Measurements from ENCODE around the gene IL17RE. TPM values are rescaled to one million over a fixed set of nuclear protein-coding genes. Genes with fewer than 3 reads are reported as not detected.
A peak's percentile ranks its signal among the peaks of the same experiment; 100 is the strongest.

IL17RE gene
- total and polyA plus RNA-seq, 9 of the 15 experiments (the other 6 are each of a cell fraction or from before 2014, with no cell fraction given), result 0.32 to 1.9 (median 0.51) TPM; not detected in 4

- 15% methylated on average over 12 of the region's 12 CpGs for WGBS (ENCODE audit: insufficient coverage, low coverage, missing lambda C conversion rate)
- POLR2A ChIA-PET, result interaction anchor here (0.8 to 3.2 kb wide), 10 partner anchors 10 to 379 kb away, joined by 3 to 29 read pairs (median 4); partner anchors contain the start of gene EMC3
- TF ChIP-seq BHLHE40 (IDR thresholded peaks at IDR 0.05; ENCODE audit: low read length), result 0 out of 2 replicates have a peak, but pooled peaks have one; percentile 3
- no peak for TF ChIP-seq ZNF77 (CRISPR knock-in tag; IDR thresholded peaks at IDR 0.05)
- peak; percentile 54; the same call in 1 of the 2 replicates for TF ChIP-seq SOX6 (IDR thresholded peaks at IDR 0.05)
- TF ChIP-seq FOXP1 (CRISPR knock-in tag; IDR thresholded peaks at IDR 0.05), result 0 out of 2 replicates have a peak, but pooled peaks have one; percentile 8
- TF ChIP-seq MTA1 (IDR thresholded peaks at IDR 0.05; ENCODE audit: borderline replicate concordance), result no peak
- no peak for TF ChIP-seq ZSCAN29 (IDR thresholded peaks at IDR 0.05)
- no peak for TF ChIP-seq PHTF2 (CRISPR knock-in tag; IDR thresholded peaks at IDR 0.05)
- no peak for TF ChIP-seq HDAC3 (IDR thresholded peaks at IDR 0.05; ENCODE audit: borderline replicate concordance, partially characterized antibody)
- TF ChIP-seq CHAMP1 (IDR thresholded peaks at IDR 0.05), result no peak
- TF ChIP-seq PBX2 (CRISPR knock-in tag; IDR thresholded peaks at IDR 0.05; ENCODE audit: low read depth), result no peak
- no peak for TF ChIP-seq PBX2 (tag; conservative IDR thresholded peaks at IDR 0.05; ENCODE audit: low read depth)
- TF ChIP-seq TEAD1 (CRISPR knock-in tag; IDR thresholded peaks at IDR 0.05), result 0 out of 4 replicates have a peak, but pooled peaks of 1 of the 2 experiments have one; percentile 44
- TF ChIP-seq ADNP (tag; IDR thresholded peaks at IDR 0.05), result no peak
- TF ChIP-seq L3MBTL2 (IDR thresholded peaks at IDR 0.05), result 0 out of 2 replicates have a peak, but pooled peaks have one; percentile 26
- no peak for TF ChIP-seq SMAD2 (IDR thresholded peaks at IDR 0.05; ENCODE audit: low read depth, low read length)
- TF ChIP-seq CHD1 (IDR thresholded peaks at IDR 0.05; ENCODE audit: low read length), result no peak
- TF ChIP-seq, protein P1, sequence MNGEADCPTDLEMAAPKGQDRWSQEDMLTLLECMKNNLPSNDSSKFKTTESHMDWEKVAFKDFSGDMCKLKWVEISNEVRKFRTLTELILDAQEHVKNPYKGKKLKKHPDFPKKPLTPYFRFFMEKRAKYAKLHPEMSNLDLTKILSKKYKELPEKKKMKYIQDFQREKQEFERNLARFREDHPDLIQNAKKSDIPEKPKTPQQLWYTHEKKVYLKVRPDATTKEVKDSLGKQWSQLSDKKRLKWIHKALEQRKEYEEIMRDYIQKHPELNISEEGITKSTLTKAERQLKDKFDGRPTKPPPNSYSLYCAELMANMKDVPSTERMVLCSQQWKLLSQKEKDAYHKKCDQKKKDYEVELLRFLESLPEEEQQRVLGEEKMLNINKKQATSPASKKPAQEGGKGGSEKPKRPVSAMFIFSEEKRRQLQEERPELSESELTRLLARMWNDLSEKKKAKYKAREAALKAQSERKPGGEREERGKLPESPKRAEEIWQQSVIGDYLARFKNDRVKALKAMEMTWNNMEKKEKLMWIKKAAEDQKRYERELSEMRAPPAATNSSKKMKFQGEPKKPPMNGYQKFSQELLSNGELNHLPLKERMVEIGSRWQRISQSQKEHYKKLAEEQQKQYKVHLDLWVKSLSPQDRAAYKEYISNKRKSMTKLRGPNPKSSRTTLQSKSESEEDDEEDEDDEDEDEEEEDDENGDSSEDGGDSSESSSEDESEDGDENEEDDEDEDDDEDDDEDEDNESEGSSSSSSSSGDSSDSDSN (IDR thresholded peaks at IDR 0.05; ENCODE audit: borderline replicate concordance in 1 of 2, low read depth in 2 of 2, low read length in 2 of 2), result no peak
Observed at GRCh38 chr3:9955067-9955502, 52.4 kb downstream of the IL17RE start.

More at GRCh38 chr3:9955067-9955502, 52.4 kb downstream of the IL17RE start:
- no peaks in the 10 kb centered on the region for H4K20me1 ChIP-seq (replicated peaks; ENCODE audit: control insufficient read depth, insufficient read depth, low read length)
- H3K79me2 ChIP-seq (ENCODE audit: control insufficient read depth, insufficient read depth, low read length), result no peaks in the 10 kb centered on the region
- H3K27me3 ChIP-seq (ENCODE audit: control insufficient read depth in 2 of 2, insufficient read depth in 2 of 2, low read length in 2 of 2), result no peaks in the 10 kb centered on the region
- H2AFZ ChIP-seq (ENCODE audit: low read depth, low read length), result no peak overlapping the region
- H3K9ac ChIP-seq (ENCODE audit: insufficient read depth in 1 of 2, low read depth in 2 of 2, low read length in 2 of 2), result peak overlapping the region in 1 of 2 experiments; percentile 69; a peak in 1 of 4 replicates
- CTCF ChIA-PET (ENCODE audit: low intra/inter-chr PET ratio), result no interaction called here
- peaks cover 27% of the 10 kb centered on the region in 2 experiments for H3K4me1 ChIP-seq (replicated peaks in 1 of 2; ENCODE audit: control insufficient read depth in 2 of 2, insufficient read depth in 2 of 2, low read length in 2 of 2)
- no peak overlapping the region for H3K4me3 ChIP-seq
- H3K9me1 ChIP-seq (ENCODE audit: control insufficient read depth, insufficient read depth, low read length), result no peaks in the 10 kb centered on the region
- peak overlapping the region; percentile 28; the same call in 1 of the 2 replicates for H3K4me2 ChIP-seq (ENCODE audit: insufficient read depth, low read length)
- in situ Hi-C loops (cut with MboI) (no loop called here), intact Hi-C loops (cut with micrococcal nuclease) (no loop called here)
- DNase-seq (ENCODE audit: extremely low read depth in 1 of 4, low spot score in 3 of 4) (peak in 2 of 4 experiments; percentile 65 to 70), FAIRE-seq (peak; percentile 29), ATAC-seq (0 out of 3 replicates have a peak, but pooled peaks have one; percentile 3)
- BruUV-seq (replicated peaks), result no TSS peak
- no peak overlapping the region for H3K27ac ChIP-seq (ENCODE audit: extremely low read depth, low read depth, low read length)
- no peaks in the 10 kb centered on the region for H3K9me3 ChIP-seq (replicated peaks; ENCODE audit: control insufficient read depth, insufficient read depth, low read depth, low read length)
- no peaks in the 10 kb centered on the region for H3K36me3 ChIP-seq (ENCODE audit: control insufficient read depth, insufficient read depth, low read length)

All from K562 (cell line).